ENCODE measurements around the gene IQUB. TPM values are rescaled to one million over a fixed set of nuclear protein-coding genes. Genes with fewer than 3 reads are reported as not detected.
"Not testable (repeated sequence)": the region's sequence is repeated elsewhere in the genome, so short reads cannot be mapped to it uniquely, and the experiment has no call there.

IQUB gene
- total RNA-seq, 2 donors from 2014 or later: 0.10 TPM; not detected in 1

- DNase-seq (ENCODE audit: low spot score) (no peak), ATAC-seq (no peak)
- H3K4me1 Mint-ChIP-seq (ENCODE audit: low read depth in 2 of 2): no peaks in the 10 kb centered on the region
- H3K4me3 Mint-ChIP-seq: no peak overlapping the region
- H3K36me3 Mint-ChIP-seq: no peaks in the 10 kb centered on the region
- peaks cover 8% of the 10 kb centered on the region for H3K9me3 Mint-ChIP-seq
- H3K27ac Mint-ChIP-seq: no peak overlapping the region
- no peaks in the 10 kb centered on the region for H3K27me3 Mint-ChIP-seq
Measured at GRCh38 chr7:123439191-123439590, 95.2 kb downstream of the IQUB start.

DNA sequence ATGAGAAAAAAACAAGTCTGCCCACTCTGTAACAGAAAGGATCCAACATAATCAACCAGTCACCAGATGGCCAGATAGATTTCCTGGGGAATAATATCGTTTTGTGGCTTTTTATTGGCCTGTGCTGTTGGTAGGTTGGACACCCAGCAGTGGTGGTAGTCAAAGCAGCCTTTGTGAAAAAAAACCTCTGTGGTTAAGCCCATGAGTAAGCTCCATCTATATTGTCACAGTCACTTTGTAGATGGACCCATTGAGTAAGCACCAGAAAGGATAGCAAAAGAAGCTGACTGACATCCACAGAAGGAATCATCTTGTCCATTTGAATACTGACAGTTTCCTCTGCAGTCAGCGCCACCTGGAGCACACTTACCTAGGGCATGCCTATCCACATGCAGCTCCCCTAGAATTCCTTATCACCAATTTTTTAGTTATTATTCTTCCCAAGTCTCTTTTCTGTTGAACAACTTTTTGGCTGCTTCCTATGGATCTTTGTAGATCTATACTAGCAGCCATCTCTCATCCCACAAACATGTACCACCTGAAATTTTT, 96.9 kb downstream of the IQUB start:
- no peaks in the 10 kb centered on the region for H3K27me3 Mint-ChIP-seq
- no peak overlapping the region for H3K4me3 Mint-ChIP-seq
- H3K27ac Mint-ChIP-seq: no peak overlapping the region
- H3K9me3 Mint-ChIP-seq: peaks cover 5% of the 10 kb centered on the region
- ATAC-seq (no peak), DNase-seq (ENCODE audit: low spot score) (no peak)
- no peaks in the 10 kb centered on the region for H3K4me1 Mint-ChIP-seq (ENCODE audit: low read depth in 2 of 2)
- no peaks in the 10 kb centered on the region for H3K36me3 Mint-ChIP-seq

DNA sequence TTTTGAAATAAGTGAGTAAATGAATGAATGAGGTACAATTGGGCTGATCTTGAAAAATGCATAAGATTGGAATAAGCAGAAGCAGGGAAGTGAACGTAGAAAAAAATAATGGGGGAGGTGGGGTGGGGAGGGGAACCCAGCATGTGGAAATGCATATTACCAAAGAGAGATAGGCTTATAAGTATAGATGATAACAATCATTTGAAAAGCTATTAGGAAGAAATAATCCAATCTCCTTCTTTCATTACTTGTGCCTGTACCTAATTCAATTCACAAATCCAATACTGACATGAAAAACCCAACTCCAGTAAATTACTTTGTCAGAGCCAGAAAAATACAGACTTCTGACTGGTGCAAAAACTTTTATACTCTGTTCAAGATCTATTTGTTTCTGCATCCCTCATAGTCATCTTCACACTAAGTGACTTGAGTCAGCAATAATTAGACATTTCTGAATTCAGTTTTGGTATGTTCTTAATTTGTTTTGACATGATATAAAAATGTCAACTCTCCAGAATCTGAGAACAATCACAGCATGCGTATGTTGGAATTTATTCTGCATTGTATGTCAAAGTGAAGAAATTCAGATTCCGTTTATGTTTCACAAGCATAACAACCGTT, 99.2 kb downstream of the IQUB start:
- Mint-ChIP-seq H3K36me3 (no peaks in the 10 kb centered on the region), H3K27me3 (no peaks in the 10 kb centered on the region), H3K27ac (no peak overlapping the region), H3K4me1 (ENCODE audit: low read depth in 2 of 2) (no peaks in the 10 kb centered on the region), H3K9me3 (peaks cover 3% of the 10 kb centered on the region), H3K4me3 (no peak overlapping the region)
- no peak for ATAC-seq
- no peak for DNase-seq (ENCODE audit: low spot score)

DNA sequence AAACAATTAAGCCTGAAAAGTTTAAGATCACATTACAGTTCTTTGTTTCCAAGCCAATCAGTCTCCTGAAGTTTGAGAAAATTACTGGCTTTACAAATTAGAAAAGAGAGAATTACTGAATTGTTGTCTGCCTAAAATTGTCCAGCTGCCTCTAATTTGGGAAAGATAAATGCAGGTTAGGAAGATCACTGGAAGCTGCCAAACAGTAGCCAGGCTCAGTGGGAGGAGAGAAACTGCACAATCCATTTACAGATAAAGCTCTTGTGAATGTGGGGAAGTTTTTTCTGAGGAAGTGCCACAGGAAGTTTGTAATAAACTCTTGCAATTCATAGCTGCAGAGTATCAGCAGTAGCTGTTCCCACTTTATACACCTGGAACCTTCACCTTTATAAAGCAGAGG, 100.7 kb downstream of the IQUB start:
- DNase-seq (ENCODE audit: low spot score): no peak
- no peak overlapping the region for H3K27ac Mint-ChIP-seq
- H3K9me3 Mint-ChIP-seq: no peaks in the 10 kb centered on the region
- no peak for ATAC-seq
- no peak overlapping the region for H3K4me3 Mint-ChIP-seq
- no peaks in the 10 kb centered on the region for H3K36me3 Mint-ChIP-seq
- no peaks in the 10 kb centered on the region for H3K27me3 Mint-ChIP-seq
- no peaks in the 10 kb centered on the region for H3K4me1 Mint-ChIP-seq (ENCODE audit: low read depth in 2 of 2)

GRCh38 chr7:123432601-123433000, 101.8 kb downstream of the IQUB start:
- H3K4me3 Mint-ChIP-seq: no peak overlapping the region
- H3K9me3 Mint-ChIP-seq: no peaks in the 10 kb centered on the region
- no peaks in the 10 kb centered on the region for H3K27me3 Mint-ChIP-seq
- no peaks in the 10 kb centered on the region for H3K36me3 Mint-ChIP-seq
- ATAC-seq (no peak), DNase-seq (ENCODE audit: low spot score) (no peak)
- H3K4me1 Mint-ChIP-seq (ENCODE audit: low read depth in 2 of 2): no peaks in the 10 kb centered on the region
- no peak overlapping the region for H3K27ac Mint-ChIP-seq

DNA sequence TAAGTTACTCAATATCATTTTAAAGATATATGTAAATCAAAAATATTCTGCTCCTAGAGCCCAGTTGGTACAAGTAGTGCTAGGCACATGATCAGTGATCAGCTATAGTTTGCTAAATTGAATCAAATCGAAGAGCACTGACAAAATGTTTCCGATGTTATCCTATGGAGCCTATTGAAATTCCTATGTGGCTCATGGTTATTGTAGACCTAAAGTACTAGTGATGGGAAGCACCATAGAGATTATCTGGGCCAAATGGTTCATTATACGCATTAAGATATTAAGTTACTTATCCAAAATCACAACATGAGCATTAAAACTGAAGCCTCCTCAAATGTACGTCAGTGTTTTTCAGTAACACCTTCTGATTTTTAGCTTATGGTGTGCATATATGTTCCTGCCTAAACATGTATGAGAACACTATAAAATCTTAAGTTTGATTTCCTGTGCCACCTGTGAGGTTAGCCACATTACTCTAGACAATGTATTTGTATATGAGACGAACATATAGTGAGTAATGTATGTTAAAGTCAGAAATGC, 103.2 kb downstream of the IQUB start:
- no peaks in the 10 kb centered on the region for H3K27me3 Mint-ChIP-seq
- no peak overlapping the region for H3K27ac Mint-ChIP-seq
- H3K36me3 Mint-ChIP-seq: no peaks in the 10 kb centered on the region
- no peak overlapping the region for H3K4me3 Mint-ChIP-seq
- ATAC-seq (no peak), DNase-seq (ENCODE audit: low spot score) (no peak)
- H3K9me3 Mint-ChIP-seq: no peaks in the 10 kb centered on the region
- H3K4me1 Mint-ChIP-seq (ENCODE audit: low read depth in 2 of 2): no peaks in the 10 kb centered on the region

GRCh38 chr7:123425246-123425645, 109.1 kb downstream of the IQUB start:
- peaks cover 4% of the 10 kb centered on the region for H3K9me3 Mint-ChIP-seq
- H3K4me3 Mint-ChIP-seq: no peak overlapping the region
- no peaks in the 10 kb centered on the region for H3K36me3 Mint-ChIP-seq
- no peaks in the 10 kb centered on the region for H3K4me1 Mint-ChIP-seq (ENCODE audit: low read depth in 2 of 2)
- ATAC-seq (no peak), DNase-seq (ENCODE audit: low spot score) (no peak)
- H3K27ac Mint-ChIP-seq: no peak overlapping the region
- no peaks in the 10 kb centered on the region for H3K27me3 Mint-ChIP-seq

DNA sequence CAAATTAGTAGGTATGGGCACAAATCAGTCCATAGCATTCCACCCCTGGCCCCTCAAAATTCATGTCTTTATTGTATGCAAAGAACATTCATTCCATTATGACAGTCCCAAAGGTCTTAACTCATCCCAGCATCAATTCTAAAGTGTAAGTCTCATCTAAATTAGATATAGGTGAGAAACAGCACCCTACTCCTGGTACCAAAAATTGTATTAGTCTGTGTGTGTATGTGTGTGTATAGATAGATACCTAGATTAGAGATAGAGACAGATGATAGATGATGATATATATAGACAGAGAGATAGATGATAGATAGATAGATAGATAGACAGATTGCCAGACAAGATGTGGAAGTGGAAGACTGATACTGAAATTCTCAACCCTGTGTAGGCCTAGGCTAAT, 109.9 kb downstream of the IQUB start:
- no peak for ATAC-seq
- Mint-ChIP-seq H3K9me3 (peaks cover 4% of the 10 kb centered on the region), H3K27me3 (no peaks in the 10 kb centered on the region), H3K27ac (no peak overlapping the region), H3K4me1 (ENCODE audit: low read depth in 2 of 2) (no peaks in the 10 kb centered on the region), H3K36me3 (no peaks in the 10 kb centered on the region), H3K4me3 (no peak overlapping the region)
- no peak for DNase-seq (ENCODE audit: low spot score)

DNA sequence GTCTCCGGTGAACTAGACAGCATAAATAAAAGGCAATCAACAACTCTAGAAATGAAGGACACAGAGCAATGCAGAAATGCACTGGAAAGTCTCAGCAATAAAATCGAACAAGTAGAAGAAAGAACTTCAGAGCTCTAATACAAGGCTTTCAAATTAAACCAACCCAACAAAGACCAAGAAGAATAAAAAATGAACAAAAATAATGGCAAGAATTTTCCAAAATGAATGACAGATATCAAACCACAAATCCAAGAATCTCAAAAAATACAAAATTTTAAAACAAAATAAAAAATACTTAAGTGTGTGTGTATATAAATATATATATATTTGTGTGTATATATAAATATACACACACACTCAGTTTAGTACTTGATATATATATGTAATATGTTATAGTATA, 110.8 kb downstream of the IQUB start:
- Mint-ChIP-seq H3K4me1 (ENCODE audit: low read depth in 2 of 2) (no peaks in the 10 kb centered on the region), H3K9me3 (peaks cover 7% of the 10 kb centered on the region), H3K36me3 (no peaks in the 10 kb centered on the region), H3K27me3 (no peaks in the 10 kb centered on the region), H3K27ac (no peak overlapping the region), H3K4me3 (no peak overlapping the region)
- DNase-seq (ENCODE audit: low spot score): no peak
- no peak for ATAC-seq

DNA sequence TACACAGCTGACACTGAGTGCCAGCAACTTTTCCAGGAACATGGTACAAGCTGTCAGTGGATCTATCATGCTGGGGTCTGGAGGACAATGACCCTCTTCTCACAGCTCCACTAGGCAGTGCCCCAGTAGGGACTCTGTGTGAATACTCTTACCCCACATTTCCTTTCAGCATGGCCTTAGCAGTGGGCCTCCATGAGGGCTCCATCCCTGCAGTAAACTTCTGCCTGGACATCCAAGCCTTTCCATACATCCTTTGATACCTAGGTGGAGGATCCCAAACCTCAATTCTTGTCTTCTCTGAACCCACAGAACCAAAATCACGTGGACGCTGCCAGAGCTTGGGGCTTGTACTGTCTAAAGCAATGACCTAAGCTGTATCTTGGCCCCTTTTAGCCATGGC, 116.8 kb downstream of the IQUB start:
- Mint-ChIP-seq H3K27me3 (no peaks in the 10 kb centered on the region), H3K4me1 (ENCODE audit: low read depth in 2 of 2) (no peaks in the 10 kb centered on the region), H3K36me3 (no peaks in the 10 kb centered on the region), H3K9me3 (peaks cover 9% of the 10 kb centered on the region), H3K27ac (no peak overlapping the region), H3K4me3 (no peak overlapping the region)
- DNase-seq (ENCODE audit: low spot score) (no peak), ATAC-seq (no peak)

- Mint-ChIP-seq H3K4me1 (ENCODE audit: low read depth in 2 of 2) (no peaks in the 10 kb centered on the region), H3K4me3 (no peak overlapping the region), H3K9me3 (peaks cover 9% of the 10 kb centered on the region), H3K27ac (no peak overlapping the region), H3K27me3 (no peaks in the 10 kb centered on the region), H3K36me3 (no peaks in the 10 kb centered on the region)
- no peak for DNase-seq (ENCODE audit: low spot score)
- ATAC-seq: no peak
Measured at GRCh38 chr7:123415625-123416024, 118.8 kb downstream of the IQUB start.

DNA sequence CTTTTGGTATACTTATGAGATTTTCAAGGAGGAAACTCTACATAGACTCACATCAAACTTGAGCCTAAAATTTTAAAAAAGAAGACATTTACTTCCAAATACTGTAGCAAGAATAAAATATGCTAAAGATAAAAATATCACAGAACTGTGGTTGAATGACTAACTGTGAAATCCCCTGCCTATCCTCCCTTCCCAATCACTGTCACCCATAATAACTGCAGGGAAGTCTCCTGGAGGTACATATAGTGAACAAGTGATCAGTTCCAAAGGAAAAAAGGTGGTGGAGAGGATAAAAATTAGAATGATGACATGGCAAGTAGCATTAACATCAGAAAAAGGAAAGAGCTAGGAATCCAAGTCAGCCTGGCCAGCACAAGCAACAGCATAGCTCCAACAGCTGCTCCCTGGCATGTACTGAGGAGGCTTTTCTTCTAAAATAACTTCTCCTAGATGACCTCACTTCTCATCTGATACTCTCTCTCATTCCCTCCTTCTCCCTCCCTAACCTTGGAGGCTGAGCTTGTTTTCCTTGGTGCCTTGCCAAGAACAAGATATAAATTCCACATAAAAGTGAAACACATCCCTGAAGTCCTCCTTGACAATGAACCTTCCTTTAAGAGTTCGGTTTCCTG, 124.0 kb downstream of the IQUB start:
- Mint-ChIP-seq H3K36me3 (no peaks in the 10 kb centered on the region), H3K4me3 (no peak overlapping the region), H3K9me3 (peaks cover 12% of the 10 kb centered on the region), H3K4me1 (ENCODE audit: low read depth in 2 of 2) (no peaks in the 10 kb centered on the region), H3K27ac (no peak overlapping the region), H3K27me3 (no peaks in the 10 kb centered on the region)
- no peak for ATAC-seq
- no peak for DNase-seq (ENCODE audit: low spot score)

GRCh38 chr7:123407951-123408350, 126.4 kb downstream of the IQUB start:
- not testable (repeated sequence) for H3K36me3 Mint-ChIP-seq; DNase-seq (ENCODE audit: low spot score); ATAC-seq; H3K4me3 Mint-ChIP-seq; H3K27ac Mint-ChIP-seq; H3K27me3 Mint-ChIP-seq; H3K4me1 Mint-ChIP-seq (ENCODE audit: low read depth in 2 of 2)
- peaks cover 12% of the 10 kb centered on the region for H3K9me3 Mint-ChIP-seq

All from natural killer cell treated with Interleukin-12 subunit alpha and Interleukin-12 subunit beta and Interleukin-15 and Interleukin-18, amount 100 ng/mL, for 72 hours (primary cell).